Stimulated activated CD4-positive, alpha-beta T cell treated with anti-CD3 and anti-CD28 coated beads, Interleukin-1b, Interleukin-23, amount 100 ng/mL, for 1 hour (primary cell): Measurements from ENCODE around the gene NELFE.
"Not testable (repeated sequence)": the region's sequence is repeated elsewhere in the genome, so short reads cannot be mapped to it uniquely, and the experiment has no call there.

Experiments
- DNase-seq, 2 donors: peaks; one replicate each; pipeline ENCODE4 v3.0.0-alpha.2; 2020; ENCODE audit warnings: low read depth in 2 of 2

The NELFE gene, protein sequence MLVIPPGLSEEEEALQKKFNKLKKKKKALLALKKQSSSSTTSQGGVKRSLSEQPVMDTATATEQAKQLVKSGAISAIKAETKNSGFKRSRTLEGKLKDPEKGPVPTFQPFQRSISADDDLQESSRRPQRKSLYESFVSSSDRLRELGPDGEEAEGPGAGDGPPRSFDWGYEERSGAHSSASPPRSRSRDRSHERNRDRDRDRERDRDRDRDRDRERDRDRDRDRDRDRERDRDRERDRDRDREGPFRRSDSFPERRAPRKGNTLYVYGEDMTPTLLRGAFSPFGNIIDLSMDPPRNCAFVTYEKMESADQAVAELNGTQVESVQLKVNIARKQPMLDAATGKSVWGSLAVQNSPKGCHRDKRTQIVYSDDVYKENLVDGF

DNA sequence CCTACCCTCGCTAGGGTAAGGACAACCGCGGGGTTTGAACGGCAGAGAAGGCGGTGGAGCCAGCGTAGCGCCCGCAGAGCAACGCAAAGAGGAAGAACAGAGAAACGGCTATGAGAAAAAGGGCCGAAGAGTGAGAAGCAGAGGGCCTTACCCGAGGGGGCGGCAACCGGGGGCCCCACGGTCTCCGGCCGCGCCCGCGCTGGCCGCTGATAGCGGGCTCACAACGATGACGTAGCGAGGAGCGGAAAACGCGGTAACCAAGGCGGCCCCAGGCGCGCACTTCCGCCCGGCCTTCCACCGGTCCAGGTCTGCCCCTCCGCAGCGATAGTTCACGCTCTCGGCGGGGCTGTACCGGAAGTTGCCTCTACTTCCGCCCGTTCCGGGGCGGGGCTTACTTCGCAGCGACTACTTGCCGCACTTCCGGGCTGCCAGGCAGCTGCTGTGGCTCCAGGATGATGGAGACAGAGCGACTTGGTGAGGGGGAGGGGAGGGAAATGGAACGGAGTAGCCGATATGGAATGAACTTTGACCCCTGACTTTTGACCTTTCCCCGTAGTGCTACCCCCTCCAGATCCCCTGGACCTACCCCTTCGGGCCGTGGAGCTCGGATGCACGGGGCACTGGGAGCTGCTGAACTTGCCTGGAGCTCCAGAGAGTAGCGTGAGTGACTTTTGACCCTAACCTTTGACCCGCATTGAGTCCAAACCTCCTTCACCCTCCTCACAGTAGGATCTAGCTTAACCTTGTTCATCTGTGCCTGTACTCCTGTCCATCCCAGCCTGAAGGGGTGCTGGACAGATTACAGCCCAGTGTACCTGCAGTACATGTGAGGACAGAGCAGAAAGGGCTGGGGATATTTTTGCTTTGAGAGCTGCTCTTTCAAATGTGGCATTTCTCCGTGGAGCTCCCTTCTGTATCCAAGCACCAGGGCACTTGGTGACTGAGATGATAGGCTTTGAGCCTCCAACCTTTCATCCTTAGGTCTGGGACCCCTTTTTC is at the start of gene NELFE, which contains the start of gene SKIC2:
Gene NELFE, minus strand, starts transcription at position 231 of the 999 bp plus-strand sequence. CDS start 525 bp downstream, outside the sequence.
Gene SKIC2, plus strand, starts transcription at position 435 of the 999 bp plus-strand sequence. Its CDS starts 18 bp downstream, at position 453.
- DNase-seq: peak; percentile 95 to 96

DNA sequence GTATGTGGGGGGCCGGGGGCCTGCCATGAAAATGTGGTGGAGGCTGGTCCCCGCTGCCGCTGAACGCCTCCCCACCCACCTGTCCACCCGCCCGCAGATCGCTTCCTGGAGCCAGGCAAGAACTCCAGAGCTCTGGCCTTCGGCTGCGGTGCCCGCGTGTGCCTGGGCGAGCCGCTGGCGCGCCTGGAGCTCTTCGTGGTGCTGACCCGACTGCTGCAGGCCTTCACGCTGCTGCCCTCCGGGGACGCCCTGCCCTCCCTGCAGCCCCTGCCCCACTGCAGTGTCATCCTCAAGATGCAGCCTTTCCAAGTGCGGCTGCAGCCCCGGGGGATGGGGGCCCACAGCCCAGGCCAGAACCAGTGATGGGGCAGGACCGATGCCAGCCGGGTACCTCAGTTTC is 49.3 kb upstream of the NELFE start:
- not testable (repeated sequence) for DNase-seq

DNA sequence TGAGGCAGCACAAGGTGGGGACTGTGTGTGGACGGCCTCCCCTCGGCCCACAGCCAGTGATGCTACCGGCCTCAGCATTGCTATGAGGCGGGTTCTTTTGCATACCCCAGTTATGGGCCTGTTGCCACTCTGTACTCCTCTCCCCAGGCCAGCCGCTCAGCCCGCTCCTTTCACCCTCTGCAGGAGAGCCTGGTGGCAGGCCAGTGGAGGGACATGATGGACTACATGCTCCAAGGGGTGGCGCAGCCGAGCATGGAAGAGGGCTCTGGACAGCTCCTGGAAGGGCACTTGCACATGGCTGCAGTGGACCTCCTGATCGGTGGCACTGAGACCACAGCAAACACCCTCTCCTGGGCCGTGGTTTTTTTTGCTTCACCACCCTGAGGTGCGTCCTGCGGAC is 48.3 kb upstream of the NELFE start:
- not testable (repeated sequence) for DNase-seq

DNA sequence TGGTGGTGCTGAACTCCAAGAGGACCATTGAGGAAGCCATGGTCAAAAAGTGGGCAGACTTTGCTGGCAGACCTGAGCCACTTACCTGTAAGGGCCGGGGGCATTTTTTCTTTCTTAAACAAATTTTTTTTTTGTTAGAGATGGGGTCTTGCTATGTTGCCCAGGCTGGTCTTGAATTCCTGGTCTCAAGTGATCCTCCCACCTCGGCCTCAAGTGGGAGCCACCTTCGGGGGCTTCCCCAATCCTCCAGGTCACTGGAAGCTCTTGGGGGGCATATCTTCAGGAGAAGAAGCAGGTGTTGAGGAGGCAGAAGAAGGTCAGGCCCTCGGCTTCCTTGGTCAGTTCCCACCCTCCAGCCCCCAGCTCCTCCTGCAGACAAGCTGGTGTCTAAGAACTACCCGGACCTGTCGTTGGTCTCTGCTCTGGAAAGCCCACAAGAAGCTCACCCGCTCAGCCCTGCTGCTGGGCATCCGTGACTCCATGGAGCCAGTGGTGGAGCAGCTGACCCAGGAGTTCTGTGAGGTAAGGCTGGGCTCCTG is 47.3 kb upstream of the NELFE start:
- DNase-seq: not testable (repeated sequence)

DNA sequence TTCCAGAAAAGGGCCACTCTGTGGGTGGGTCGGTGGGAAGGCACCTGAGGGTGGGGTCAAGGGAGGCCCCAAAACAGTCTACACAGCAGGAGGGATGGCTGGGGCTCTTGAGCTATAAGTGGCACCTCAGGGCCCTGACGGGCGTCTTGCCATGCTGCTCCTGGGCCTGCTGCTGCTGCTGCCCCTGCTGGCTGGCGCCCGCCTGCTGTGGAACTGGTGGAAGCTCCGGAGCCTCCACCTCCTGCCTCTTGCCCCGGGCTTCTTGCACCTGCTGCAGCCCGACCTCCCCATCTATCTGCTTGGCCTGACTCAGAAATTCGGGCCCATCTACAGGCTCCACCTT is 46.7 kb upstream of the NELFE start:
- DNase-seq: not testable (repeated sequence)

DNA sequence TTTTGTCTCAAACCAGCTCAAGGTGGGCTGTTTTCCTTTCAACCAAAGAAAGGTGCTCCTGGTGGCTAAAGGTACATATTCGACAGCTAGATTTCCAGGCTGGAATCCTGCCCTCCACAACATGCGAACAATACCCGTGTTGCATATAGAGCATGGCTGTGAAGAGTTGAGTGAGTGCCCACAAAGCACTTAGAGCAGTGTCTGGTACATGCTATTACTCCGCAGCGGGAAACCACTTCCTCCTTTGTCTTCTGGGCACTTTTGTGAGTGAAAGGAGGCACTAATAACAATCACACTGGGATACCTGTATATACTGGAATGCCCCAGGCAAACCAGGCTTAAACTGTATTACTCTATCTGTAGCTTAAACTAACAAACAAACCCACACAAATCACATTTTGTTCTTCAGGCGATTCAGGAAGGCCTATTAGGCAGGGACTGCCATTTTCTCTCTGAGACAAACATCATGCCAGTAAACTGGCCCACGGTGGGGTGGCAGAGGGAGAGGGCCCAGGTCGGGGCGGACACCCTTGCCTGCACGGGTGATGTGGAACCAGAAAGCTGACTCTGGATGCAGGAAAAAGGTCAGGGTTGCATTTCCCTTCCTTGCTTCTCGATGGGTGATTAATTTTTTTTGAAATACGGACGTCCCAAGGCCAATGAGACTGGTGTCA is 46.2 kb upstream of the NELFE start:
- not testable (repeated sequence) for DNase-seq

DNA sequence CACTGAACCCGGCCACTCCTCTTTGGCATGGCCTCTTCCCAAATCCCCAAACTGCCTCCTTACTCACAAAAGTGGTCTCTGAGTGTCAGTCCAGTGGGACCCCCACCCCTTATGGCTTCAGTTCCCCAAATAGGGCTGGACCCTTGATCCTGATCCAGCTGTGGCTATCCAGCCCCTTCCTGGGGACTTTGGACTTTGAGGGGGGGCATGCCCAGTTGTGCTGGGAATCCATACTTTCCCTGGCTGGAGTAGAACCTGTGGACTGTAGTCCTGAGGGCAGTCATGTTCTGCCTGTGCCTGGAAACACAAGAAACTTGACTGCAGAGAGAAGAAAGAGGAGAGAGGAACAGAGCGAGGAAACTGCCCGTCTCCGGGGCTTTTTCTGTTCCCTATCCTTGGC is 45.6 kb upstream of the NELFE start:
- DNase-seq: not testable (repeated sequence)

DNA sequence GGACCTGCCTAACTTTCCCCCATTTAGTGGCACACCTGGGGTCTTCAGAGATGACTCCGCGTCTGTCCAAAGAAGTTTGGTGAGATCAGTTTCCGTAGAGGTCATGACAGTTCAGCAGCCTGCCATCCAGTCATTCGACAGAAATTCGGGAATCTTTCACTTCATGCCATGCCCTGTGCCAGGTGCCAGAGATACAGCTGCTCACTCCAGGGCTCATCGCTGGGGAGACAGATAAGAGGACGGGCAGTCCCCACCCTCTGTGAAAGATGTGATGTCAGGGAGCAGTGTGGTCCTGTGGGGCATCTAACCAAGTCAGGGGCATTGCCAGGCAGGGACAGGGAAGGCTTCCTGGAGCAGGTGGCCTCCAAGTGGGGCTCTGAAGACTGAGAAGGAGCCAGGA is 44.5 kb upstream of the NELFE start:
- not testable (repeated sequence) for DNase-seq

DNA sequence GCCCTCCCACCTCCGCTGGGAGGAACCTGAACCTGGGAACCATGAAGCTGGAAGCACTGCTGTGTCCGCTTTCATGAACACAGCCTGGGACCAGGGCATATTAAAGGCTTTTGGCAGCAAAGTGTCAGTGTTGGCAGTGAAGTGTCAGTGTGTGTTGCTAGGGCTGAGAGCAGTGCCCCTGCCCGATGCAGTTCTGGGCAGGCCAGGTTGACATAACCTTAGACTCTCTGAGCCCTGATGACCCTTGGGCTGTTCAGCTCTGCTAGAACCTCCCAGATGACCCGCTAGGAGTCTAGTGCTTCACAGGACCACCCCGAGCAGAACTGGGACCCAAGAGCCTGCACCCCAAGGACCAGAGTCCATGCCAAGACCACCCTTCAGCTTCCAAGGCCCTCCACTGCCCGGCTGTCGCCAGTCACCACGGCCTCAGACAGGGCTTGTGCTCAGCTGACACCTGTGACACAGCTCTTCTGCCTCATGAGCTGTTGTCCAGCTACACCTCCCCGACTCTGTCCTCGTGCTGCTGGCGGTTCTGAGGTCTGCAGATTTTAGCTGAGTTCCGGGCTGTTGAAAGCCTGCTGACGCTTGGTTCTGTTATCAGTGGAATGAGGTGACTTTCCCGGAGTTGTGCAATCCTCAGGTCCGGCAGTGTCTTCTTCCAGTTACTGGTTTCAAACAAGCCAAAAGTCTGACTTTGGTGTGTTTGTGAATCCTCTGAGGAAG is 43.9 kb upstream of the NELFE start:
- DNase-seq: not testable (repeated sequence)

DNA sequence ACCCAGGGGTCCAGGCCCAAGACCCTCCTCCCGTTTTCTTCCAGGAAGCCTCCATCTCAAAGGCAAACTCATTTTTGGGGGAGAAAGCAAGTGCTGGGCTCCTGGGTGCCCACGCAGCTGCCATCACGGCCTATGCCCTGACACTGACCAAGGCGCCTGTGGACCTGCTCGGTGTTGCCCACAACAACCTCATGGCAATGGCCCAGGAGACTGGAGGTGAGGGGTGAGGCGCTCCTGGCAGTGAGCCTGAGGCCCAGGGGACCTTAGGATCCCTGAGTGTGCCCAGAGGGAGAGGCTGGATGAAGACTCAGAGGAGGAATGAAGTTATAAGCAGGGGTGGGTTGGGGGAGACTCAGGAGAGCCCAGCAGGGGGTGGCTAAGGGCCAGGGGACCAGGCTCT is 37.6 kb upstream of the NELFE start:
- not testable (repeated sequence) for DNase-seq

DNA sequence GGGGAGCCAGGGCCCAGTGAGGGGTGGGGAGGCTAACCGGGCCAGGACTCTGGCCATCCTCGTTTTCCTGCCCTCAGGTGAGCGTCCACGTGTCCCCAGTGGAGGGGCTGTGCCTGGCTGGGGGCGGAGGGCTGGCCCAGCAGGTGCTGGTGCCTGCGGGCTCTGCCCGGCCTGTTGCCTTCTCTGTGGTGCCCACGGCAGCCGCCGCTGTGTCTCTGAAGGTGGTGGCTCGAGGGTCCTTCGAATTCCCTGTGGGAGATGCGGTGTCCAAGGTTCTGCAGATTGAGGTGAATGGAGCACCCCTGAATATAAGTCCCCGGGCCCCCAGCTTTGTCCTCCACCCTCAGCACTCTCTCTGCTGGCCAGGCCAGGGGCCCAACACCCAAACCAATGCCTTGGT is 35.6 kb upstream of the NELFE start:
- DNase-seq: not testable (repeated sequence)

DNA sequence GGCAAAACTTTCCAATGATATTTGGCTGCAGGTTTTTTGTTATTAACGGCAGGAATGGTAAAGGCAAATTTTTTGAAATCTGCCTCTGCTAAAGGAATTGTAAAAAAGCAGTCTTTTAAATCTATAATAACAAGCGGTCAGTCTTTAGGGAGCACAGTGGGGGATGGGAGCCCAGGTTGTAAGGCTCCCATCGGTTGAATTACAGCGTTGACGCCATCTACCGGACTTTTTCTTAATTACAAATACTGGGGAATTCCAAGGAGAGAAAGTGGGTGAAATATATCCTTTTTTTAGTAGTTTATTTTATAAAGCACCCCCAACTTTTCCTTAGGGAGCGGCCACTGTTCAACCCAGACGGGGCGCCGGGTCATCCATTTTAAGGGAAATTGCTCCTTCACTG is 30.6 kb upstream of the NELFE start:
- not testable (repeated sequence) for DNase-seq

DNA sequence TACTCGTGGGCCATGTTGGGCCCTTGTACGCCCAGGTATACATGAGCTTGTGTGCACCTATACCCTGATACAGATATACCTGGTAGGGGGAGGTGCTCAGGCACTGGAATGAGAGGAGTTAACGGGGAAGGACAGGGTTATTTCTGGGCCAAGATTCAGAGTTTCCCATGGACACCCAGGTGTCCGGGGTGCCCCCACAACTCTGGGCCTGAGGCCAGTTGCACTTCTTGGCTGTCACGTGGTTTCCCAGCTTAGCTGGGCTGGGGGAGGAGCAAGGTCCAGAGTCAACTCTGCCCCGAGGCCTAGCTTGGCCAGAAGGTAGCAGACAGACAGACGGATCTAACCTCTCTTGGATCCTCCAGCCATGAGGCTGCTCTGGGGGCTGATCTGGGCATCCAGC is 23.0 kb upstream of the NELFE start, which contains the start of gene C4A:
Gene C4A, plus strand, starts transcription at position 314 of the 400 bp plus-strand sequence. Its CDS starts 51 bp downstream, at position 365.
- not testable (repeated sequence) for DNase-seq

DNA sequence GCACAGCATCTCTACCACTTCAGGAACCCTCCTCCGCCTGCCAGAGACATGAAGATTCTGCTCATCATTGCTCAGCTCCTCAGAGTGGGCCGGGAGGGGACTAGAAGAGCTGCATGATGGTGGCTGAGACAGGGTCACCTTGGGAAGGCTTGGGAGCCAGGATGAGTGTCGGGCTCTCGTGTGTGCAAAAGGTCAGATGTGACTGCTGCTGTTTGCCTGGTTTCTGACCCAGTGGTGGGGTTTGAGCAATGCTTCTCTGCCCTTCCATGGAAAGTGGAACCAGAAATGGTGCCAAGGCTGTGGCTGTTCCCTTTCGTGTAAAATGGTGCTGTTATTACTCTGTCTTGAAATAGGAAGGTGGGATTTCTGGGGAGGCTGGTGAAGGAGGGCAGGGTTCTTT is 22.2 kb upstream of the NELFE start:
- DNase-seq: not testable (repeated sequence)

DNA sequence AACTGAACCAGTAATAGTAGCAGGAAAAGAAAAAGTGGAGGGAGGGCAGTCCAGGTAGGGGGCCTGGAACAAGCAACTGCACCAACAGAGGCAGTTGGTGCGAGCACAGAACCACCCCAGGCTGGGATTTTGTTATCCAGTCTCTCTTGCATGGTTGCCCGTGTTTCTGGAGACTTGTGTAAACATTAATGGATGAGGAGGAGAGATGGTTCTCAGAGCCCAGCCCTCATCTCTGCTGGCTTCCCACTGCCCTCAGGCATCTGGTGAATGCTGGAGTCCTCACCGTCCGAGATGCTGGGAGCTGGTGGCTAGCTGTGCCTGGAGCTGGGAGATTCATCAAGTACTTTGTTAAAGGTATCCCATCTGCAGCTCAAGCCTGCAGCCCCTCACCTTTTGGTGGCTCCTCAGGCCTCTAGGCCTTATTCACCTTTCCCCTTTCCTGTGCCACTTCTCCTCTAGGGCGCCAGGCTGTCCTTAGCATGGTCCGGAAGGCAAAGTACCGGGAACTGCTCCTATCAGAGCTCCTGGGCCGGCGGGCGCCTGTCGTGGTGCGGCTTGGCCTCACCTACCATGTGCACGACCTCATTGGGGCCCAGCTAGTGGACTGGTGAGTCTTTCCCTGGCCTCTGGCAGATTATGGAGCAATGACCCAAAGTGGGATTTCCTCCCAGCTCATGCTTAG is 21.6 kb upstream of the NELFE start:
- not testable (repeated sequence) for DNase-seq

DNA sequence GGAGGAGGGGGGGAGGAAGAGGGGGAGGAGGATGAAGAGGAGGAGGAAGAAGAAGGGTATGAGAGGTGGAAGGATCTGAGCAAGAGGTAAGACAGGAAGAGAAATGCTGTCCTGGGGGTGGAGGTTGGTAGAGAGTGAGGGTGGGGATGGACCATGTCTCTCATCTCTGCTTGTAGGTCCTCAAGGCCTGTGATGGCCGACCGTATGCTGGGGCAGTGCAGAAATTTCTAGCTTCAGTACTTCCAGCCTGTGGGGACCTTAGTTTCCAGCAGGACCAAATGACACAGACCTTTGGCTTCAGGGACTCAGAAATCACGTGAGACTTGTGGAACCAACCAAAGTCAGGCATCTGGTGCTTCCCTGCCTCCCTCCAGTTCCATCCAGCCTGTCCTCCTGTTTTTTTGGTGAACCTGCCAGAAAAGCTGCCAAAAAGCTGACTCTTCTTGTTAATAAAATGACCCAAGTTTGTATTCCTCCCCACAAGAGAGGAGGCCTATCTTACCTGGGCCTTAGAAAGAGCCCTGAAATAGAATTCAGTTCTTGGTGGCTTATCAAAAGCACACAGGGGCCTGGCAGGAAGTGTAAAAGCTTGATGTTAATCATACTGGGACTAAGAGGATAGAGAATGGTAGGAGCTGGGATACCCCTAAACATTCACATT is 20.6 kb upstream of the NELFE start:
- DNase-seq: no peak

DNA sequence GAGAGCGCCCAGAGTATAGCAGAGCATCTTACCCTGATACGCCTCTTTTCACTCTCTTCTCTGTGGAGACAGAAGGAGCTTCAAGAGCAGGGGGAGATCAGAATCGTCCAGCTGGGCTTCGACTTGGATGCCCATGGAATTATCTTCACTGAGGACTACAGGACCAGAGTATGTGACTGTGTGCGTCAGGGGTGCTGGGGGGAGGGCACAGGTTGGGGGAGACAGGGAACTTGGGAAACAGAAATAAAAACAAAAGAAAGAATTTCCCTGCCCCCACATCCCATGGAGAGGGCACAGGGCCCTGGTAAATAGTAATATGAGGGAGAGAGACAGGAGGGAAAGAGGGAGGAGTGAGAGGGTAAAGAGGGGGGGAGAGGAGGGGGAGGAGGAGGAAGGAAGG is 20.1 kb upstream of the NELFE start:
- no peak for DNase-seq

DNA sequence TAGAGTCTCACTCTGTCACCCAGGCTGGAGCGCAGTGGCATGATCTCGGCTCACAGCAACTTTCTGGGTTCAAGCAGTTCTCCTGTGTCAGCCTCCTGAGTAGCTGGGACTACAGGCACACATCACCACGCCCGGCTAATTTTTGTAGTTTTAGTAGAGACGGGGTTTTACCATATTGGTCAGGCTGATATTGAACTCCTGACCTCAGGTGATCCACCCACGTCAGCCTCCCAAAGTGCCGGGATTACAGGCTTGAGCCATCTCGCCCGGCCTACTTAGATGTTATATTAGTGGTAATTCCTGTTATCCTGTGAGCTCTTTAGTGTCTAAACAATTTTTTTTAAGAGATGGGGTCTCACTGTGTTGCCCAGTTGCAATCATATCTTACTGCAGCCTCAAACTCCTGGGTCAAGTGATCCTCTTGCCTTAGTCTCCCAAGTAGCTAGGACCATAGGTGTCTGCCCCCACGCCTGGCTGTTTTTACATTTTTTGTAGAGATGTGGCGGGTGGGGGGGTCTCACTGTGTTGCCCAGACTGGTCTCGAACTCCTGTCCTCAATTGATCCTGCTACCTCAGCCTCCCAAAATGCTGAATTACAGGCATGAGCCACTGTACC is 19.2 kb upstream of the NELFE start:
- no peak for DNase-seq

DNA sequence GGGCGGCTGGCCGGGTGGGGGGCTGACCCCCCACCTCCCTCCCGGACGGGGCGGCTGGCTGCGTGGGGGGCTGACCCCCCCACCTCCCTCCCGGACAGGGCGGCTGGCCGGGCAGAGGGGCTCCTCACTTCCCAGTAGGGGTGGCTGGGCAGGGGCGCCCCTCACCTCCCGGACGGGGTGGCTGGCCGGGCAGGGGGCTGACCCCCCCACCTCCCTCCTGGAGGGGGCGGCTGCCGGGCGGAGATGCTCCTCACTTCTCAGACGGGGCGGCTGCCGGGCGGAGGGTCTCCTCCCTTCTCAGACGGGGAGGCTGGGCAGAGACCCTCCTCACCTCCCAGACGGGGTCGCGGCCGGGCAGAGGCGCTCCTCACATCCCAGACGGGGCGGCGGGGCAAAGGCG is 17.3 kb upstream of the NELFE start:
- not testable (repeated sequence) for DNase-seq
